ENCODE data around the gene SLC37A2. TPM values are rescaled to one million over a fixed set of nuclear protein-coding genes. Genes with fewer than 3 reads are reported as not detected.
"Not testable (repeated sequence)": the region's sequence is repeated elsewhere in the genome, so short reads cannot be mapped to it uniquely, and the experiment has no call there.

SLC37A2 gene
- total RNA-seq, 1 donor from 2014 or later = 2.4 TPM

- Histone ChIP-seq H3K27me3 (ENCODE audit: low read depth) (no peaks in the 10 kb centered on the region), H3K27ac (replicated peaks) (no peak overlapping the region), H3K4me3 (no peak overlapping the region), H3K36me3 (peaks cover 6% of the 10 kb centered on the region), H3K9me3 (replicated peaks) (peaks cover 34% of the 10 kb centered on the region), H3K4me1 (no peaks in the 10 kb centered on the region)
- intact Hi-C loops (cut with micrococcal nuclease) = no loop called here
- no peak for DNase-seq
- no peak for TF ChIP-seq CTCF (IDR thresholded peaks at IDR 0.05; ENCODE audit: borderline replicate concordance)
These were observed 26.2 kb upstream of the SLC37A2 start for GRCh38 chr11:125036933-125037332.

- no peak for DNase-seq
- Histone ChIP-seq H3K36me3 (no peaks in the 10 kb centered on the region), H3K9me3 (replicated peaks) (no peaks in the 10 kb centered on the region), H3K4me3 (no peak overlapping the region), H3K4me1 (no peaks in the 10 kb centered on the region), H3K27ac (replicated peaks) (no peak overlapping the region), H3K27me3 (ENCODE audit: low read depth) (no peaks in the 10 kb centered on the region)
- intact Hi-C loops (cut with micrococcal nuclease) = no loop called here
- no peak for TF ChIP-seq CTCF (IDR thresholded peaks at IDR 0.05; ENCODE audit: borderline replicate concordance)
These were observed 13.8 kb upstream of the SLC37A2 start for GRCh38 chr11:125049164-125049792.

GRCh38 chr11:125052047-125052446 lies 11.1 kb upstream of the SLC37A2 start:
- Histone ChIP-seq H3K4me1 (no peaks in the 10 kb centered on the region), H3K9me3 (replicated peaks) (no peaks in the 10 kb centered on the region), H3K27ac (replicated peaks) (no peak overlapping the region), H3K27me3 (ENCODE audit: low read depth) (no peaks in the 10 kb centered on the region), H3K4me3 (no peak overlapping the region), H3K36me3 (no peaks in the 10 kb centered on the region)
- intact Hi-C loops (cut with micrococcal nuclease) = no loop called here
- TF ChIP-seq CTCF (IDR thresholded peaks at IDR 0.05; ENCODE audit: borderline replicate concordance) = no peak
- no peak for DNase-seq

- DNase-seq = no peak
- intact Hi-C loops (cut with micrococcal nuclease) = no loop called here
These were observed 9.9 kb upstream of the SLC37A2 start for GRCh38 chr11:125053167-125053566.

GRCh38 chr11:125055107-125055715 lies 7.9 kb upstream of the SLC37A2 start:
- Histone ChIP-seq H3K36me3 (no peaks in the 10 kb centered on the region), H3K27me3 (ENCODE audit: low read depth) (no peaks in the 10 kb centered on the region), H3K27ac (replicated peaks) (no peak overlapping the region), H3K4me3 (no peak overlapping the region), H3K9me3 (replicated peaks) (no peaks in the 10 kb centered on the region), H3K4me1 (no peaks in the 10 kb centered on the region)
- no peak for DNase-seq
- TF ChIP-seq CTCF (IDR thresholded peaks at IDR 0.05; ENCODE audit: borderline replicate concordance) = no peak
- intact Hi-C loops (cut with micrococcal nuclease) = no loop called here

More at GRCh38 chr11:125053167-125053566, 9.9 kb upstream of the SLC37A2 start:
- Histone ChIP-seq H3K27ac (replicated peaks) (no peak overlapping the region), H3K9me3 (replicated peaks) (no peaks in the 10 kb centered on the region), H3K36me3 (no peaks in the 10 kb centered on the region), H3K4me1 (no peaks in the 10 kb centered on the region), H3K4me3 (no peak overlapping the region), H3K27me3 (ENCODE audit: low read depth) (no peaks in the 10 kb centered on the region)
- TF ChIP-seq CTCF (IDR thresholded peaks at IDR 0.05; ENCODE audit: borderline replicate concordance) = no peak

GRCh38 chr11:125056111-125056510 lies 7.0 kb upstream of the SLC37A2 start:
- H3K4me3 ChIP-seq; DNase-seq; H3K27me3 ChIP-seq (ENCODE audit: low read depth); intact Hi-C loops (cut with micrococcal nuclease); H3K36me3 ChIP-seq; H3K27ac ChIP-seq (replicated peaks); H3K4me1 ChIP-seq; H3K9me3 ChIP-seq (replicated peaks): not testable (repeated sequence)
